PFSK-1 (cell line): Measurements from ENCODE around the gene NDUFAF2.

Experiments used
- FOXP2 ChIP-seq: optimal IDR thresholded peaks from 2 replicates; pipeline ENCODE3; 2011; ENCODE audit warnings: borderline replicate concordance, control low read depth, inconsistent platforms; ENCODE audit not compliant: insufficient read depth; ENCODE audit errors: extremely low read length, extremely low read depth
- POLR2AphosphoS5 ChIP-seq: IDR thresholded peaks from 2 replicates; pipeline ENCODE4 v1.6.1; 2012; ENCODE audit warnings: low read depth, mild to moderate bottlenecking, control low read depth, low read length, moderate library complexity
- REST ChIP-seq, 2 experiments: IDR thresholded peaks; 2 replicates each; pipeline versions ENCODE4 v1.6.1 to v1.8.0; 2011 to 2012; ENCODE audit warnings: low read depth in 2 of 2, low read length in 2 of 2, control low read depth in 1 of 2, inconsistent platforms in 1 of 2, mild to moderate bottlenecking in 1 of 2, moderate library complexity in 1 of 2; ENCODE audit not compliant: insufficient read depth in 1 of 2
- SIN3A ChIP-seq: IDR thresholded peaks from 2 replicates; pipeline ENCODE4 v1.6.1; 2012; ENCODE audit warnings: mild to moderate bottlenecking, low read length, moderate library complexity, borderline replicate concordance; ENCODE audit not compliant: insufficient read depth
- TAF1 ChIP-seq: IDR thresholded peaks from 2 replicates; pipeline ENCODE4 v1.6.1; 2012; ENCODE audit warnings: low read length, control low read depth, borderline replicate concordance; ENCODE audit not compliant: insufficient read depth

Gene NDUFAF2

GRCh38 chr5:61200582-61201155 lies 255.7 kb downstream of the NDUFAF2 start:
- TF ChIP-seq SIN3A (no peak), FOXP2 (no peak), TAF1 (no peak), POLR2AphosphoS5 (no peak), REST (IDR thresholded peaks at IDR 0.05; ENCODE audit: insufficient read depth in 1 of 2, low read depth in 2 of 2, low read length in 2 of 2) (no peak)

- TF ChIP-seq TAF1, result no peak
- no peak for TF ChIP-seq POLR2AphosphoS5
- no peak for TF ChIP-seq FOXP2
- TF ChIP-seq REST (IDR thresholded peaks at IDR 0.05; ENCODE audit: insufficient read depth in 1 of 2, low read depth in 2 of 2, low read length in 2 of 2), result no peak
- no peak for TF ChIP-seq SIN3A
These were observed 257.2 kb downstream of the NDUFAF2 start for GRCh38 chr5:61202213-61202612.
